Keratinocyte (primary cell): Measurements from ENCODE around the gene DRG2. TPM values are rescaled to one million over a fixed set of nuclear protein-coding genes. Genes with fewer than 3 reads are reported as not detected.

Experiments
- DNase-seq: peaks from one replicate; pipeline ENCODE4 v3.0.0-alpha.2; 2011; ENCODE audit warnings: low read depth, missing footprints, low spot score
- FAIRE-seq: peaks from 2 replicates; lab custom pipeline; 2011; peaks lifted over from hg19 to GRCh38; lab: Jason Lieb, UNC
- H2AFZ ChIP-seq: 2 replicates; pipeline ENCODE4 v1.6.0; 2012; ENCODE audit warnings: low read length, control low read depth, inconsistent platforms; ENCODE audit not compliant: control insufficient read depth
- H3K27ac ChIP-seq: 2 replicates; pipeline ENCODE4 v1.5.1; 2011; ENCODE audit warnings: low read length; ENCODE audit not compliant: control insufficient read depth, insufficient read depth
- H3K27me3 ChIP-seq: 3 replicates; pipeline ENCODE4 v1.6.0; 2011; ENCODE audit warnings: low read length; ENCODE audit not compliant: control insufficient read depth, insufficient read depth; ENCODE audit errors: extremely low read depth
- H3K36me3 ChIP-seq, 2 experiments: 2 replicates in 1 of 2; 3 replicates in 1 of 2; pipeline ENCODE4 v1.5.1; 2011; ENCODE audit warnings: low read length in 2 of 2, mild to moderate bottlenecking in 1 of 2; ENCODE audit not compliant: control insufficient read depth in 2 of 2, insufficient read depth in 2 of 2; ENCODE audit errors: extremely low read depth in 1 of 2
- H3K4me1 ChIP-seq: 3 replicates; pipeline ENCODE4 v1.5.1; 2011; ENCODE audit warnings: low read length; ENCODE audit not compliant: control insufficient read depth, insufficient read depth; ENCODE audit errors: extremely low read depth
- H3K4me2 ChIP-seq: 3 replicates; pipeline ENCODE4 v1.6.0; 2011; ENCODE audit warnings: low read depth, low read length; ENCODE audit not compliant: control insufficient read depth, insufficient read depth; ENCODE audit errors: extremely low read depth
- H3K4me3 ChIP-seq, 3 experiments: fragments of 200-600 bp in 1 of 3; sonication (generic) in 1 of 3; 2 replicates in 2 of 3; 3 replicates in 1 of 3; pipeline ENCODE4 v1.5.1; 2011 to 2016; ENCODE audit warnings: low read length in 3 of 3, mild to moderate bottlenecking in 3 of 3, control low read depth in 2 of 3, inconsistent platforms in 1 of 3, low read depth in 1 of 3, mixed read lengths in 1 of 3, mixed run types in 1 of 3, moderate library complexity in 1 of 3; ENCODE audit not compliant: control insufficient read depth in 2 of 3, insufficient read depth in 2 of 3; ENCODE audit errors: extremely low read depth in 1 of 3
- H3K79me2 ChIP-seq: 2 replicates; pipeline ENCODE4 v1.6.0; 2012; ENCODE audit warnings: low read length; ENCODE audit not compliant: control insufficient read depth, insufficient read depth
- H3K9ac ChIP-seq: 3 replicates; pipeline ENCODE4 v1.6.0; 2011; ENCODE audit warnings: low read length; ENCODE audit not compliant: control insufficient read depth, insufficient read depth; ENCODE audit errors: extremely low read depth
- H3K9me1 ChIP-seq: 3 replicates; pipeline ENCODE4 v1.6.0; 2011; ENCODE audit warnings: low read length; ENCODE audit not compliant: control insufficient read depth, insufficient read depth; ENCODE audit errors: extremely low read depth
- H3K9me3 ChIP-seq: 2 replicates; pipeline ENCODE4 v1.5.1; 2012; ENCODE audit warnings: low read depth, low read length; ENCODE audit not compliant: control insufficient read depth
- H4K20me1 ChIP-seq: 3 replicates; pipeline ENCODE4 v1.6.0; 2011; ENCODE audit warnings: low read length; ENCODE audit not compliant: control insufficient read depth, insufficient read depth; ENCODE audit errors: extremely low read depth
- CTCF ChIP-seq, 3 experiments: IDR thresholded peaks in 1 of 3; conservative IDR thresholded peaks in 1 of 3; optimal IDR thresholded peaks in 1 of 3; 2 replicates in 2 of 3; 3 replicates in 1 of 3; pipeline versions ENCODE3 to v1.5.1; 2011; ENCODE audit warnings: low read length in 3 of 3, mild to moderate bottlenecking in 3 of 3, moderate library complexity in 2 of 3, control low read depth in 1 of 3, inconsistent platforms in 1 of 3; ENCODE audit not compliant: insufficient read depth in 2 of 3; ENCODE audit errors: extremely low read depth in 1 of 3
- EZH2 ChIP-seq: IDR thresholded peaks from one replicate; pipeline ENCODE4 v1.6.1; 2012; ENCODE audit warnings: inconsistent platforms, mild to moderate bottlenecking, low read length, moderate library complexity
- dilution Hi-C: fragments of 300-500 bp; cut with MboI; formaldehyde crosslinking; loops from one replicate; pipeline ENCODE4 v1.7.0; 2020; ENCODE audit warnings: low sequenced_read_pairs; ENCODE audit not compliant: extremely low pct_ligation_motif_present
- polyA plus RNA-seq, 5 experiments: library from polyadenylated mRNA; depleted of rRNA in 3 of 5; stranded (reverse) in 3 of 5; stranded (forward) in 1 of 5; unstranded in 1 of 5; fragments of >200 nt; gene quantifications; 1 replicate in 1 of 5; 2 replicates in 3 of 5; 3 replicates in 1 of 5; pipeline versions ENCODE4 v1.2.1 to v1.2.3, GENCODE V29; 2011 to 2012; ENCODE audit warnings: missing spikeins in 2 of 5, low read depth in 1 of 5, low replicate concordance in 1 of 5

Gene DRG2
- polyA plus RNA-seq, 1 donor (not counting 4 experiments of a cell fraction or from before 2014, with no cell fraction given): 36.4 TPM

GRCh38 chr17:18117533-18117932 lies 29.8 kb downstream of the DRG2 start:
- H3K36me3 ChIP-seq: no peaks in the 10 kb centered on the region
- dilution Hi-C loops: no loop called here
- no peak overlapping the region for H3K9ac ChIP-seq
- H3K9me3 ChIP-seq: no peaks in the 10 kb centered on the region
- H3K4me2 ChIP-seq: no peak overlapping the region
- DNase-seq (no peak), FAIRE-seq (no peak)
- no peaks in the 10 kb centered on the region for H3K9me1 ChIP-seq
- no peak overlapping the region for H3K4me3 ChIP-seq
- H2AFZ ChIP-seq: no peak overlapping the region
- no peaks in the 10 kb centered on the region for H3K4me1 ChIP-seq
- H3K27me3 ChIP-seq: no peaks in the 10 kb centered on the region
- TF ChIP-seq CTCF (optimal IDR thresholded peaks at IDR 0.05 in 1 of 3, IDR thresholded peaks at IDR 0.05 in 1 of 3, conservative IDR thresholded peaks at IDR 0.05 in 1 of 3; ENCODE audit: extremely low read depth in 1 of 3, insufficient read depth in 2 of 3, low read length in 3 of 3) (no peak), EZH2 (no peak)
- no peaks in the 10 kb centered on the region for H4K20me1 ChIP-seq
- H3K79me2 ChIP-seq: no peaks in the 10 kb centered on the region
- H3K27ac ChIP-seq: no peak overlapping the region

DNA sequence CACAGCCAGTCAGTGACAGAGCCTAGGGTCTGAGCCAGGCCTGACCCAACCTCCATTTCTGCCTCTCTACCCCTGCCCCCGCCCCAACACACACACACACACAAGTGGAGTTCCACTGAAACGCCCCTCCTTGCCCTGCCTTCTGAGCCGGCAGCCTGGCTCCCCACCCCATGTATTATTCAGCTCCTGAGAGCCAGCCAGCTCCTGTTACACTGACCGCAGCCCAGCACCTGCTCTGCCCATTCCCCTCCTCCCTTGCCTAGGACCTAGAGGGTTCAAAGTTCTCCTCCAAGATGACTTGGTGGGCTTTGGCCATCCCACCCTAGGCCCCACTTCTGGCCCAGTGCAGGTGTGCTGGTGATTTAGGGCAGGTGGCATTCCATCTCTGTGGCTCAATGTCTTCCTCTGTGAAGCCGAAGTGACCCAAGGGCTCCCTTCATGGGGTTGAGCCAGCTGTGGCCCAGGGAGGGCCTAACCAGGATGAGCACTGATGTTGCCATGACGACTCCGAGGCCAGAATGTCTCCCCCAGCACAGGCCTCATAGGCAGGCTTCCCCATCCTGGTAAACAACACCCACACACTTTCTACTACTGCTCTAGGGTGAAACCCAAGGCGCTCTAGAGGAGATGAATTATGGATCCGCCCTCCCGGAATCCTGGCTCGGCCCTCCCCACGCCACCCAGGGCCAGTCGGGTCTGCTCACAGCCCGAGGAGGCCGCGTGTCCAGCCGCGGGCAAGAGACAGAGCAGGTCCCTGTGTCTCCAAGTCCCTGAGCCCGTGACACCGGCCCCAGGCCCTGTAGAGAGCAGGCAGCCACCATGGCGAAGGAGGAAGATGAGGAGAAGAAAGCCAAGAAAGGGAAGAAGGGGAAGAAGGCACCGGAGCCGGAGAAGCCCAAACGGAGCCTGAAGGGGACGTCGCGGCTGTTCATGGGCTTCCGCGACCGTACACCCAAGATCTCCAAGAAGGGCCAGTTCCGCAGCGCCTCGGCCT lies 30.5 kb downstream of the DRG2 start:
- Histone ChIP-seq H3K27ac (no peak overlapping the region), H3K9me1 (no peaks in the 10 kb centered on the region), H3K27me3 (no peaks in the 10 kb centered on the region), H2AFZ (no peak overlapping the region), H3K9ac (no peak overlapping the region), H3K4me2 (no peak overlapping the region), H3K36me3 (no peaks in the 10 kb centered on the region), H3K4me3 (no peak overlapping the region), H4K20me1 (no peaks in the 10 kb centered on the region), H3K9me3 (no peaks in the 10 kb centered on the region), H3K79me2 (no peaks in the 10 kb centered on the region), H3K4me1 (no peaks in the 10 kb centered on the region)
- TF ChIP-seq CTCF (optimal IDR thresholded peaks at IDR 0.05 in 1 of 3, IDR thresholded peaks at IDR 0.05 in 1 of 3, conservative IDR thresholded peaks at IDR 0.05 in 1 of 3; ENCODE audit: extremely low read depth in 1 of 3, insufficient read depth in 2 of 3, low read length in 3 of 3): no peak
- no peak for TF ChIP-seq EZH2
- DNase-seq: no peak
- dilution Hi-C loops: no loop called here
- no peak for FAIRE-seq
